Astrocyte (in vitro differentiated cells and primary cell): ENCODE measurements around the gene KLHL18.

ENCODE experiments used
- CTCF ChIP-seq: IDR thresholded peaks from 2 replicates; pipeline ENCODE4 v1.5.1; 2011; ENCODE audit warnings: low read depth, mild to moderate bottlenecking, inconsistent platforms, low read length, moderate library complexity; ENCODE audit not compliant: insufficient read depth
- EZH2 ChIP-seq: IDR thresholded peaks from 2 replicates; pipeline ENCODE4 v1.6.1; 2012; ENCODE audit warnings: mild to moderate bottlenecking, low read length, inconsistent platforms; ENCODE audit not compliant: insufficient read depth

- TF ChIP-seq CTCF (no peak), EZH2 (no peak)
Measured at GRCh38 chr3:47359323-47359722, 76.6 kb downstream of the KLHL18 start.
